ENCODE measurements around the gene GPR50. TPM values are rescaled to one million over a fixed set of nuclear protein-coding genes. Genes with fewer than 3 reads are reported as not detected.

GPR50 gene
- total and polyA plus RNA-seq, 4 donors = not detected

DNA sequence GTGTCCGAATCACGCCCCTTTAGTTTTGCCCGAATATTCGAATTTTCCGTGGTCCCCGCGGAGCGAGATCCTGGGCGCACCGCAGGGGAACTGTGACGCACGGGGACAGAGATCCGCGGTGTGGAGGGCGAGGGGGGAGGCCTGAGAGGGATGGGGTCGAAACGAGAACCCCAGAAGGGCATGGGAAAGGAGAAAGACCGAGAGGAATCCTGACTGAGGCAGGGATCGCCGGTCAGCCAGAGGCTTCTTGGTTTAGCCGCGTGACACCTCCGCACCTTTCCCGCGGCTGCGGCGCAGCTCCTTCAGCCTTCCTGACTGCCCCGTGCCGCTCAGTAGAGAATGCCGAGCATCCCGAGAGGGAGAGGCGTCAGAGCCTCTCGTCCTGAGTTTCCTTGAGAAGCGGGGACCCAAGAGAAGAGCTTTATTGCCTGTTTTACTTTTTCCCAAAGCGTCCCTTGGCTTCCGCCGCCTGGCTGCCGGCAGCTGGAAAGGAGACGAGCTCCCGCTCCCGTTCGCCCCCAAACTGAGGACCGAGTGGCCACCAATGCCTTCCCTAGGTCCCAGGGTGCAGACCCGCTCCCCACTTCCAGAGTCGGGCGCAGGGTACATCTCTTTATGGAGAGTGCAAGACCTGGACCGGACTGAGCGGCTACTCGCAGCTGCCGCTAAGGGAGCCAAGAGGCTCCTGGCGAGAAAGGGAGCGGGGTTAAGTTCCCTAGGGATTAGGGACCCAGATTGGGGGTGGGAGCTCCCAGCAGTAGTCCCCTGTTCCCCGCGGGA lies 911 bp upstream of the GPR50 start:
- H3K9ac ChIP-seq (ENCODE audit: insufficient read depth in 1 of 2, low read length in 2 of 2) = no peak overlapping the region
- peaks cover 14 to 62% (median 45%) of the 10 kb centered on the region in 3 donors for H3K27me3 ChIP-seq (ENCODE audit: control insufficient read depth in 3 of 3, insufficient read depth in 3 of 3, low read length in 2 of 3)
- no peaks in the 10 kb centered on the region for H3K36me3 ChIP-seq (ENCODE audit: control insufficient read depth in 4 of 4, insufficient read depth in 4 of 4, low read length in 4 of 4)
- 7 to 36% methylated on average over 38 to 54 of the region's 54 CpGs for WGBS, 2 donors
- DNase-seq (no peak), ATAC-seq (ENCODE audit: insufficient read depth, low FRiP score) (no peak)
- H3K4me1 ChIP-seq (ENCODE audit: control insufficient read depth in 5 of 5, insufficient read depth in 5 of 5, low read length in 5 of 5) = no peaks in the 10 kb centered on the region
- TF ChIP-seq, protein P1, sequence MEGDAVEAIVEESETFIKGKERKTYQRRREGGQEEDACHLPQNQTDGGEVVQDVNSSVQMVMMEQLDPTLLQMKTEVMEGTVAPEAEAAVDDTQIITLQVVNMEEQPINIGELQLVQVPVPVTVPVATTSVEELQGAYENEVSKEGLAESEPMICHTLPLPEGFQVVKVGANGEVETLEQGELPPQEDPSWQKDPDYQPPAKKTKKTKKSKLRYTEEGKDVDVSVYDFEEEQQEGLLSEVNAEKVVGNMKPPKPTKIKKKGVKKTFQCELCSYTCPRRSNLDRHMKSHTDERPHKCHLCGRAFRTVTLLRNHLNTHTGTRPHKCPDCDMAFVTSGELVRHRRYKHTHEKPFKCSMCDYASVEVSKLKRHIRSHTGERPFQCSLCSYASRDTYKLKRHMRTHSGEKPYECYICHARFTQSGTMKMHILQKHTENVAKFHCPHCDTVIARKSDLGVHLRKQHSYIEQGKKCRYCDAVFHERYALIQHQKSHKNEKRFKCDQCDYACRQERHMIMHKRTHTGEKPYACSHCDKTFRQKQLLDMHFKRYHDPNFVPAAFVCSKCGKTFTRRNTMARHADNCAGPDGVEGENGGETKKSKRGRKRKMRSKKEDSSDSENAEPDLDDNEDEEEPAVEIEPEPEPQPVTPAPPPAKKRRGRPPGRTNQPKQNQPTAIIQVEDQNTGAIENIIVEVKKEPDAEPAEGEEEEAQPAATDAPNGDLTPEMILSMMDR (IDR thresholded peaks at IDR 0.05; ENCODE audit: control extremely low read depth, extremely low read depth) = no peak
- no peak overlapping the region for H3K27ac ChIP-seq (ENCODE audit: low read depth in 1 of 2, low read length in 1 of 2)
- peaks cover 0 to 20% (median 2%) of the 10 kb centered on the region in 4 donors for H3K9me3 ChIP-seq (ENCODE audit: control insufficient read depth in 4 of 4, insufficient read depth in 3 of 4, low read length in 3 of 4)
- H3K4me3 ChIP-seq = no peak overlapping the region

DNA sequence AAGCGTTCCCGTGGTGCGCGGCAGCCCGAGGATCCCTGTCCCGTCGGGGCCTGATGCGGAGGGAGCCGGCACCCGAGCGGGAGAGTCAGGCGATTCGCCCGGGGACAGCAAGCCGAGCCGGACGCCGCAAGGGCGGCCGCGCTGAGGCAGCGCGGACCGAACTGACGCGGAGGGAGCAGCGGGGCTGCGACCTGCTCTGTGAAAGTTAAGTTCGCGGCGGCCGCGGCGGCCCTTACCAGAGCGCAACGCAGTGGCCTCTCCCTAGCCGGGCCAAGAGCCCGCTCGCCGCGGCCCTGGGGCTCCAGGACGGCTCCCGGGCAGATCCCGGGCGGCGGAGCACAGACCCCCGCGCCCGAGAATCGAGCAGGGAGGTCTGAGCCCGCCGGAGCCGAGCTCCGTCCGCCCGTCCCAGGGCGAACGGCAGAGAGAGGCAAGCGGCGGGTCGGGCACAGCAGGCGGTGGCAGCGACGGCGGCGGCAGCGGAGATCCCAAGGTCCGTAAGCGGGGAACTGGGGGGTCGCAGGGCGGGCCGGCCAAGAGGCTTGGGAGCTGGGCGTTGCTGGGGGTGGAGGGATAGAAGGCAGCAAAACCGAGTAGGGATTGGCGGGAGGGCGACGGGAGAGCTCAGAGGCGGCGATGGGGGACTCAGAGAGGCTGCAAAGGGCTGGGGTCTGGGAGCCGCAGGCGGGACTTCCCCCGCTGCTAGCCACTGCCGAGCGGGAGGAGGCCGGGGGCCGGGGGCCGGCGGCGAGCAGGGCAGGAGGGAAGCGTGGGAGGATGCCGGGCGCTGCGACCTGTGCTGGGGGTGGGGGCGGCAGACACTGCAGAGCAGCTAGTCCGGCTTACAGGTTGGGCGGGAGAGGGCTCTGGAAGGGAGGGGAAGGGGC lies 1.0 kb downstream of the GPR50 start:
- peaks cover 14 to 79% (median 52%) of the 10 kb centered on the region in 3 donors for H3K27me3 ChIP-seq (ENCODE audit: control insufficient read depth in 3 of 3, insufficient read depth in 3 of 3, low read length in 2 of 3)
- no peak overlapping the region for H3K4me3 ChIP-seq

DNA sequence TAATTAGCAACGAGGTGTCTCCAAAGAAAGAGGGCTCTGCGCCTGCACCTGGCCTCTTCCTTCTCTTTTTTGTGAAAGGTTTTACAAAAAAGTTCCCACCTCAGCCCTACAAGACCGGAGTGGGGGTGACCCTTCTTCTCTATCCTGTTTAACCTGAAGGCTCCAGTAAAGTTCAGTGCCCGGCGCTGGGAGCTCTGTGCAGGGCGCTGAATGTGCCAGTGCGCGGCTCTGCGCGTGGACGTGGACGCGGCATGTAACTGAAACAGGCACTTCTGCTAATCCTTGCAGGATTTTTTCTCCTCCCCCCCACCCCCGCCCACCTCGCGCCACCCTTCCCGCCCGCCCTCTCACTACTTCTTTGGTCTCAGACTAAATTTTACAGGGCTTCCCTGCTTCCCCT lies 2.4 kb downstream of the GPR50 start:
- Histone ChIP-seq H3K27ac (ENCODE audit: low read depth in 1 of 2, low read length in 1 of 2) (no peak overlapping the region), H3K36me3 (ENCODE audit: control insufficient read depth in 4 of 4, insufficient read depth in 4 of 4, low read length in 4 of 4) (no peaks in the 10 kb centered on the region), H3K27me3 (ENCODE audit: control insufficient read depth in 3 of 3, insufficient read depth in 3 of 3, low read length in 2 of 3) (peaks cover 9 to 83% (median 60%) of the 10 kb centered on the region in 3 donors), H3K4me1 (ENCODE audit: control insufficient read depth in 5 of 5, insufficient read depth in 5 of 5, low read length in 5 of 5) (no peaks in the 10 kb centered on the region), H3K4me3 (no peak overlapping the region), H3K9ac (ENCODE audit: insufficient read depth in 1 of 2, low read length in 2 of 2) (no peak overlapping the region), H3K9me3 (ENCODE audit: control insufficient read depth in 4 of 4, insufficient read depth in 3 of 4, low read length in 3 of 4) (peaks cover 0 to 28% (median 2%) of the 10 kb centered on the region in 4 donors)
- ATAC-seq (ENCODE audit: insufficient read depth, low FRiP score) (no peak), DNase-seq (no peak)
- TF ChIP-seq, protein P1 (IDR thresholded peaks at IDR 0.05; ENCODE audit: control extremely low read depth, extremely low read depth) = no peak
- WGBS, 2 donors = 2 to 33% methylated on average over 6 to 18 of the region's 18 CpGs

More for the DNA sequence above, 1.0 kb downstream of the GPR50 start:
- Histone ChIP-seq H3K4me1 (ENCODE audit: control insufficient read depth in 5 of 5, insufficient read depth in 5 of 5, low read length in 5 of 5) (no peaks in the 10 kb centered on the region), H3K36me3 (ENCODE audit: control insufficient read depth in 4 of 4, insufficient read depth in 4 of 4, low read length in 4 of 4) (no peaks in the 10 kb centered on the region), H3K9ac (ENCODE audit: insufficient read depth in 1 of 2, low read length in 2 of 2) (no peak overlapping the region), H3K27ac (ENCODE audit: low read depth in 1 of 2, low read length in 1 of 2) (no peak overlapping the region), H3K9me3 (ENCODE audit: control insufficient read depth in 4 of 4, insufficient read depth in 3 of 4, low read length in 3 of 4) (peaks cover 0 to 28% (median 2%) of the 10 kb centered on the region in 4 donors)
- WGBS, 2 donors = 2 to 37% methylated on average over 54 to 96 of the region's 96 CpGs
- ATAC-seq (ENCODE audit: insufficient read depth, low FRiP score) = no peak
- DNase-seq = peak in 2 of 3 donors; percentile 20 to 24
- TF ChIP-seq, protein P1 (IDR thresholded peaks at IDR 0.05; ENCODE audit: control extremely low read depth, extremely low read depth) = no peak

All from lung (tissue), 12 donors.